Sigmoid colon (tissue), 7 donors: Measurements from ENCODE around the gene IQGAP1. TPM values are rescaled to one million over a fixed set of nuclear protein-coding genes. Genes with fewer than 3 reads are reported as not detected.
"Not testable (repeated sequence)": the region's sequence is repeated elsewhere in the genome, so short reads cannot be mapped to it uniquely, and the experiment has no call there.

Experiments
- DNase-seq: peaks from one replicate; pipeline ENCODE4 v3.0.0-alpha.2; 2019
- H3K27ac ChIP-seq, 4 donors: fragments of 200-600 bp; sonication (generic); one replicate each; pipeline ENCODE4 v1.5.1; 2016 to 2019; ENCODE audit warnings: mild to moderate bottlenecking in 1 of 4
- H3K27me3 ChIP-seq, 3 donors: fragments of 200-600 bp; sonication (generic); one replicate each; pipeline ENCODE4 v1.5.1; 2019; ENCODE audit warnings: mild to moderate bottlenecking in 1 of 3
- H3K36me3 ChIP-seq, 4 donors: fragments of 200-600 bp; sonication (generic); one replicate each; pipeline ENCODE4 v1.5.1; 2016 to 2019
- H3K4me1 ChIP-seq, 4 donors: fragments of 200-600 bp; sonication (generic); one replicate each; pipeline ENCODE4 v1.5.1; 2017 to 2019
- H3K4me3 ChIP-seq, 4 donors: fragments of 200-600 bp; sonication (generic); one replicate each; pipeline ENCODE4 v1.5.1; 2017 to 2019; ENCODE audit warnings: mild to moderate bottlenecking in 2 of 4, moderate library complexity in 1 of 4
- H3K9me3 ChIP-seq, 4 donors: fragments of 200-600 bp in 3 of 4; sonication (generic) in 3 of 4; one replicate each; pipeline versions ENCODE4 v1.5.1 to v1.6.1; 2013 to 2019
- EP300 ChIP-seq, 4 donors: sonication (generic); formaldehyde crosslinking; IDR thresholded peaks; one replicate each; pipeline ENCODE4 v1.6.1; 2017; ENCODE audit warnings: antibody characterized with exemption in 4 of 4
- POLR2A ChIP-seq, 2 donors: fragments of 450-650 bp; IDR thresholded peaks; one replicate each; pipeline ENCODE4 v1.6.1; 2016; ENCODE audit warnings: antibody characterized with exemption in 2 of 2, mild to moderate bottlenecking in 2 of 2, moderate library complexity in 2 of 2
- POLR2AphosphoS5 ChIP-seq, 4 donors: sonication (generic); formaldehyde crosslinking; IDR thresholded peaks; one replicate each; pipeline ENCODE4 v1.6.1; 2017; ENCODE audit warnings: antibody characterized with exemption in 4 of 4
- WGBS, 2 donors: extraction: QIAGEN DNeasy Blood & Tissue Kit; methylation state at CpG; one replicate each; pipeline ENCODE4 v1.1.7; 2013; 5-methylcytosine and 5-hydroxymethylcytosine counted together
- intact Hi-C: fragments of 100-400 bp; cut with DNase I; formaldehyde crosslinking; loops from one replicate; pipeline ENCODE4 v1.15.1; 2023
- polyA plus RNA-seq, 3 donors: library from polyadenylated mRNA; stranded (reverse); fragments of 200-250 nt; gene quantifications; one replicate each; pipeline ENCODE4 v1.2.3, GENCODE V29; 2013
- total RNA-seq, 4 donors: library from RNA; depleted of rRNA; stranded (reverse); fragments of >200 nt; gene quantifications; one replicate each; pipeline ENCODE4 v1.1.0, GENCODE V29; 2016
- TF ChIP-seq, protein P1 (sequence below), 4 experiments: fragments of 450-650 bp in 3 of 4; fragments of 200-600 bp in 1 of 4; IDR thresholded peaks; one replicate each; pipeline ENCODE4 v1.5.1; 2016 to 2019; ENCODE audit warnings: antibody characterized with exemption in 4 of 4, mild to moderate bottlenecking in 3 of 4, moderate library complexity in 2 of 4
- donor health status: healthy with polysubstance abuse.
- donor health status: Bipolar disorder and iron deficiency.
- donor health status: healthy.

The IQGAP1 gene
- total and polyA plus RNA-seq, 7 donors = 96.7 to 283 (median 135) TPM

DNA sequence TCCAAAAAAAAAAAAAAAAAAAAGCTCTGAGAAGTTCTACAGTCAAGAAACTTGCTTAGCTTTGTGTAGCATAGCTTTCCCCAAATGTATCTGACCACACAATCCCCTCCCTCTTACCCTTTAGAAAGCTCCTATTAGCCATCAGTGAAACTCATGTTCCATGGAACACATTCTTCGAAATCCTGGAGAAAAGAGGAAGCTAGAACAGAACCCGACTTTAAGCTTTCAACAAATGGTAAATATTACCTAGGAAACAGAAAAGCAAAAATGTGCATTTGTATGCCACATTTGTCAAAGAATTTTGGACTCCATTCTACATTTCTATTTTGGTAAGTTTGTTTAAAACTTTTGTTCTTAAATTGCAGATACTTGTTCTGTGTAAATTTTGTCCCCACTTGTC is 124.2 kb downstream of the IQGAP1 start:
- no peaks in the 10 kb centered on the region for H3K36me3 ChIP-seq
- H3K27me3 ChIP-seq = no peaks in the 10 kb centered on the region
- no peak for DNase-seq
- intact Hi-C loops = no loop called here
- H3K4me3 ChIP-seq = no peak overlapping the region
- no peak overlapping the region for H3K27ac ChIP-seq
- TF ChIP-seq POLR2AphosphoS5 (IDR thresholded peaks at IDR 0.05) = no peak
- TF ChIP-seq, protein P1, sequence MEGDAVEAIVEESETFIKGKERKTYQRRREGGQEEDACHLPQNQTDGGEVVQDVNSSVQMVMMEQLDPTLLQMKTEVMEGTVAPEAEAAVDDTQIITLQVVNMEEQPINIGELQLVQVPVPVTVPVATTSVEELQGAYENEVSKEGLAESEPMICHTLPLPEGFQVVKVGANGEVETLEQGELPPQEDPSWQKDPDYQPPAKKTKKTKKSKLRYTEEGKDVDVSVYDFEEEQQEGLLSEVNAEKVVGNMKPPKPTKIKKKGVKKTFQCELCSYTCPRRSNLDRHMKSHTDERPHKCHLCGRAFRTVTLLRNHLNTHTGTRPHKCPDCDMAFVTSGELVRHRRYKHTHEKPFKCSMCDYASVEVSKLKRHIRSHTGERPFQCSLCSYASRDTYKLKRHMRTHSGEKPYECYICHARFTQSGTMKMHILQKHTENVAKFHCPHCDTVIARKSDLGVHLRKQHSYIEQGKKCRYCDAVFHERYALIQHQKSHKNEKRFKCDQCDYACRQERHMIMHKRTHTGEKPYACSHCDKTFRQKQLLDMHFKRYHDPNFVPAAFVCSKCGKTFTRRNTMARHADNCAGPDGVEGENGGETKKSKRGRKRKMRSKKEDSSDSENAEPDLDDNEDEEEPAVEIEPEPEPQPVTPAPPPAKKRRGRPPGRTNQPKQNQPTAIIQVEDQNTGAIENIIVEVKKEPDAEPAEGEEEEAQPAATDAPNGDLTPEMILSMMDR (IDR thresholded peaks at IDR 0.05) = no peak
- no peak for TF ChIP-seq EP300 (IDR thresholded peaks at IDR 0.05)
- no peaks in the 10 kb centered on the region for H3K9me3 ChIP-seq
- WGBS, 2 donors = 66 to 86% methylated on average over 2 of the region's 2 CpGs
- no peaks in the 10 kb centered on the region for H3K4me1 ChIP-seq

GRCh38 chr15:90512981-90513380 is 124.9 kb downstream of the IQGAP1 start:
- H3K27me3 ChIP-seq = no peaks in the 10 kb centered on the region
- no peak overlapping the region for H3K4me3 ChIP-seq
- intact Hi-C loops = no loop called here
- WGBS, 2 donors = 93 to 94% methylated on average over 3 of the region's 3 CpGs
- no peaks in the 10 kb centered on the region for H3K9me3 ChIP-seq
- H3K36me3 ChIP-seq = no peaks in the 10 kb centered on the region
- DNase-seq = no peak
- no peak overlapping the region for H3K27ac ChIP-seq
- H3K4me1 ChIP-seq = no peaks in the 10 kb centered on the region
- TF ChIP-seq POLR2AphosphoS5 (IDR thresholded peaks at IDR 0.05) = no peak
- no peak for TF ChIP-seq POLR2A (IDR thresholded peaks at IDR 0.05)
- TF ChIP-seq, protein P1 (IDR thresholded peaks at IDR 0.05) = no peak
- no peak for TF ChIP-seq EP300 (IDR thresholded peaks at IDR 0.05)

DNA sequence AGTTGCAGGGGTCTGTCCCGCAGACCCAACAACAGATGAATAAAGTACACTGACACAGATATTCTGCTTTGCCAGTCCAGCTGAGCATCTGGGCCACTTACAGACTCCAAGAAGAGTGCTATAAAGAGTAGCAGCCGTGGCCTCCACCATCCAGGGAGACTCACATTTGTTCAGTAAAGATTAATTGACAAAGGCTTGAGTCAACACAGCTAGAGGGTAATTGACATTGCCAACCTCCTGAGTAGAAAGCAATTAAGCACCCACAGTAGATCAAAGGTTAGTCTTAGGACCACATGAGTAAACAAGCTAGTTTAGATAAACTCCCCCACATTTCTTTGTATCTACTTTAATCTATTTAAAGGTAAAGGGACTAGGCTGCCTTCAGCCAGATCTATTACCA is 125.4 kb downstream of the IQGAP1 start:
- Histone ChIP-seq H3K4me1 (no peaks in the 10 kb centered on the region), H3K9me3 (no peaks in the 10 kb centered on the region), H3K27ac (no peak overlapping the region), H3K27me3 (no peaks in the 10 kb centered on the region), H3K4me3 (no peak overlapping the region), H3K36me3 (no peaks in the 10 kb centered on the region)
- 60 to 86% methylated on average over 2 of the region's 2 CpGs for WGBS, 2 donors
- TF ChIP-seq POLR2A (IDR thresholded peaks at IDR 0.05) (no peak), POLR2AphosphoS5 (IDR thresholded peaks at IDR 0.05) (no peak), EP300 (IDR thresholded peaks at IDR 0.05) (no peak)
- TF ChIP-seq, protein P1 (IDR thresholded peaks at IDR 0.05) = no peak
- no peak for DNase-seq
- intact Hi-C loops = no loop called here

DNA sequence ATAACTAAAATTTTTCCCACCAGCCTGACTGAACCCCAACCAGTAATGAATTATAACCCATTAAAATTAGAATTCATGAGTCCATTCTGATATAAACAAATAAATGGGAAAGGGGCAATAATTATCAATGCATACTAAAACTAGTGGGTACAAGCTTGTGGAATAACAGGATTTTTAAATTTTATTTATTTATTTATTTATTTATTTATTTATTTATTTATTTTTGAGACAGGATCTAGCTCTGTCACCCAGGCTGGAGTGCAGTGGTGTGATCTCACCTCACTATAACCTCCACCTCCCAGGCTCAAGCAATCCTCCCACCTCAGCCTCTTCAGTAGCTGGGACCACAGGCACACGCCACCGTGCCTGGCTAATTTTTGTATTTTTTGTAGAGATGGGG is 125.9 kb downstream of the IQGAP1 start:
- H3K36me3 ChIP-seq, H3K27ac ChIP-seq, H3K9me3 ChIP-seq, intact Hi-C loops, H3K27me3 ChIP-seq, DNase-seq, H3K4me1 ChIP-seq, H3K4me3 ChIP-seq: not testable (repeated sequence)
- WGBS, 2 donors = 50 to 99% methylated on average over 2 of the region's 2 CpGs

GRCh38 chr15:90519688-90520087 is 131.6 kb downstream of the IQGAP1 start:
- TF ChIP-seq EP300 (IDR thresholded peaks at IDR 0.05) (no peak), POLR2AphosphoS5 (IDR thresholded peaks at IDR 0.05) (no peak), POLR2A (IDR thresholded peaks at IDR 0.05) (no peak)
- TF ChIP-seq, protein P1 (IDR thresholded peaks at IDR 0.05) = no peak
- H3K4me1 ChIP-seq = no peaks in the 10 kb centered on the region
- intact Hi-C loops = no loop called here
- DNase-seq = no peak
- H3K27me3 ChIP-seq = no peaks in the 10 kb centered on the region
- no peaks in the 10 kb centered on the region for H3K36me3 ChIP-seq
- WGBS, 2 donors = 42 to 67% methylated on average over 1 of the region's 1 CpG
- no peaks in the 10 kb centered on the region for H3K9me3 ChIP-seq
- no peak overlapping the region for H3K4me3 ChIP-seq
- no peak overlapping the region for H3K27ac ChIP-seq
